Measurements from ENCODE around the gene MMP15.
"Not testable (repeated sequence)": the region's sequence is repeated elsewhere in the genome, so short reads cannot be mapped to it uniquely, and the experiment has no call there.

The MMP15 gene

DNA sequence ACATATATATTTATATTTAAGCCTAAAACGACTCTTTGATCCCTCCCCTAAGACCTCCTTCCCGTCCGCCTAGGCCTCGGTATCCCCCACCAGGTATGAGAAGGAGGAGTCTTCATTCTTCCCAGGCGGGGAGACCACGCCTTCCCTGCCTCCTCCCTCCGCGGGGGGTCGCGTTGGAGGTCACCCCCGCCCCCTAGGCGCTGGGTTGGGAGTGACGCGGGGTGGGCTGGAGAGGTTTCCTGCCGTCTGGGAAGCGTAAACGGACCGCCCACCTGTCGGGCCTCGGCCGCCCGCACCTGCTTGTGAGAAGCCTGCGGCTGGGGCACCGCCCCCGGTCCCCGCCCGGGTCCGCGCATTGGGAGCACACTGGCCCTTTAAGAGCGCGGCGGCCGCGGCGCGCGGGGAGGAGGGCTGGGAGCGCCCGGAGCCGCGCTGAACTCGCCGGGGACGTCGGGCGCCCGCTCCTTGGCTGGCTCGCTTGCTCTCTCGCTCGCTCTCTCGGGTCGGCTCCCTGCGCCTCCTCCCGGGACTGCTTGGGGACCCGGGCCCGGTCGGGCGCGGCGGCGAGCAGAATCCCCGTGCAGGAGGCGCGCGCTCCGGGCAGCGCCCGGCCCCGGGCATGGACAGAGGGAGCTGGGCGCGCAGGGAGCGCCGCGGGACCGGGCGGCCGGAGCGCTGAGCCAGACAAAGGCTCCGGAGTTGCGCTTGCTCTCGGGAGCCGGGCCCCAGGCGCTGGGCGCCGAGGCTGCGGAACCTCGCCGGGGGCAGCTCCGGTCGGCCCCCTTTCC lies at the start of gene MMP15:
Gene MMP15 (plus strand): TSS at position 404 of the 788 bp plus-strand sequence. CDS start 597 bp downstream, outside the sequence.
- DNase-seq (ENCODE audit: low read depth, low spot score): no peak

- DNase-seq (ENCODE audit: low read depth, low spot score): no peak
Observed at GRCh38 chr16:57976331-57976796, 49.2 kb upstream of the MMP15 start.

- no peak for DNase-seq (ENCODE audit: low read depth, low spot score)
Observed at GRCh38 chr16:57977418-57978069, 48.0 kb upstream of the MMP15 start.

DNA sequence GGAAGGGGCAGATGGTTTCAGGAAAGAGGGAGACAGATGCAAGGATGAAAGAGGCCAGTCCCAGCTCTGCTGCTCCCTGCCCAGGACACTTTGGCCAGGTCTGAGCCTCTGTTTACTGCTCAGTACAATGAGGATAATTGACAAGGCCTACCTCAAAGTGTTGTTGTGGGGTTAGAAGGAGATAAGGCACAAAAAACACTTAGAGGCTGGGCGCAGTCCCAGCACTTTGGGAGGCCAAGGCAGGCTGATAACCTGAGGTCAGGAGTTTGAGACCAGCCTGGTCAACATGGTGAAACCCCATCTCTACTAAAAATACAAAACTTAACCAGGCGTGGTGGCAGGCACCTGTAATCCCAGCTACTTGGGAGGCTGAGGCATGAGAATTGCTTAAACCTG lies 47.5 kb upstream of the MMP15 start:
- not testable (repeated sequence) for DNase-seq (ENCODE audit: low read depth, low spot score)

DNA sequence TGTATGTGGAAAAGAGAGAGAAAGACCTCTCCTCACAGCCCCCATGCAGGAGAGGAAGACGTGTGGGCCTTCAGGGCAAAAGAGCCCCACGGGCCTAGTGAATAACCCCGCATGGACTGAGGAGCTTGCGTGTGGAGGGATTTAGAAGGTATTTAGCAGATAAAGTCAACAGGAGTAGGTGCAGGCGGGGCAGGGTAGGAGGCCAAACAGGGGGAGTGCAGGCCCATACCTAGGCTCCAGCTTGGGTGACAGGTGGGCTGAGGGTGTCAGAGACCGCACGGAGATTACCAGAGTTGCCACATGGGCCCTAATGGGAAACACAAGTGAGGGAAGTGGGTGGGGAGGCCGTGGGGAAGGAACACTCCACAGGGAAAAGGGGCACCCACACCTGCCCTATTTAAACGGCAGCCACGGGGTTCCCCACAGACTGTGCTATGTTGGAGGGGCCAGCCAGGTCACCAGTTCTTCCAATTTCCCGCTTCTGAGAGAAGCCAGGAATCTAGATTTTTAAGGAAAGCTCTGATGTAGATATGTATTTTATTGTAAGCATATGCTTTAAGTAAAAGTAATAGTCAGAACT lies 46.5 kb upstream of the MMP15 start:
- no peak for DNase-seq (ENCODE audit: low read depth, low spot score)

GRCh38 chr16:57981636-57982035 lies 43.9 kb upstream of the MMP15 start:
- DNase-seq (ENCODE audit: low read depth, low spot score): no peak

DNA sequence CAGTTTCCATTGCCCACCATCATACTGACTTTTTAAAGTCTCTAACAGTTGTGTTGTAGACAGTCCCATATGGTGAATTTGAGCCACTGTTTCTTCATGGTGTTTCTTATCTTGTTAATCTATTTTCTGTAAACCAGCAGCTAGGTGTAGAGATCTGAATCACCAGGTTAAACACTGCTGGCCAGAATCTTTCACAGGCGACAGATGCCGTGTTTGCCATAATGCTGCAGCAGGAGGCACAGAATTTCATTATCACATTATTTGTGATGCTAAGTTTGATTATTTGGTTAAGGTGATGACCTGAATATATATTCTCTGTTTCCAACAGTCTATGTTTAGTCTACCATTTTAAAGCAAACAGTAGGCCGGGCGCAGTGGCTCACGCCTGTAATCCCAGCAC lies 43.2 kb upstream of the MMP15 start:
- no peak for DNase-seq (ENCODE audit: low read depth, low spot score)

DNA sequence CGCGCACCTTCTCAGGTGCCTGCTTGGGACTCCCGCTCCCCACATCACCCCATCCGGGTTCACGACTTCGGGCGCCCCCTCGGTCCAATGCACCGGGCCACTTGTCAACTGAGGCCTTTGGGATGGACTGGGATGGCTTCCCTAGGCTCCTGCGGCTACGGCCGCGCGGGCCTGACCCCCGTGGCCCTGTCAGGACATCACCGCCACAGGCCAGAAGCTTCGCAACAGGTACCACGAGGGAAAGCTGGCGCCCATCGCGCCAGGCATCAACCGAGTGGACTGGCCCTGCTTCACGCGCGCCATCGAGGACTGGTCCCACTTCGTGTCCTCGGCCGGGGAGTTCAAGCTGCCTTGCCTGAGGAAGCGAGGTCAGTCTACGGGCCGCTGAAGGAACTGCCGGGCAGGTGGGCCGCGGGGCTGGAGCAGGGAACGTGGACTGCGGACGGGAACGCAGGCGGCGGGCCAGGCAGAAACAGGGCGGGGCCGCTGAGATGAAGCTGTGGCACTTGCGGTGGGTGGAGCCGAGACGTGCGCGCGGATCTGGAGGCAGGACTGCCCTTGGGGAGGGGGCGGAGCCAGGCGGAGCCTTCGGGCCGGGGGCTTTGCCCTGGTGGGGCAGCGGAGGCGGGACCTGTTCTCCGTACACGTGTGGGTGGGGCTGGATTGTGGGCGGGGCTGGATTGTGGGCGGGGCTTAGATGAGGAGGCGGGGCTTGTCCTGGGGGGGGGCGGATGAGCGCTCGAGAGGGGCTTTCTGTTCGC lies 40.9 kb upstream of the MMP15 start:
- DNase-seq (ENCODE audit: low read depth, low spot score): no peak

- DNase-seq (ENCODE audit: low read depth, low spot score): no peak
Observed at GRCh38 chr16:57985204-57986181, 40.1 kb upstream of the MMP15 start.

DNA sequence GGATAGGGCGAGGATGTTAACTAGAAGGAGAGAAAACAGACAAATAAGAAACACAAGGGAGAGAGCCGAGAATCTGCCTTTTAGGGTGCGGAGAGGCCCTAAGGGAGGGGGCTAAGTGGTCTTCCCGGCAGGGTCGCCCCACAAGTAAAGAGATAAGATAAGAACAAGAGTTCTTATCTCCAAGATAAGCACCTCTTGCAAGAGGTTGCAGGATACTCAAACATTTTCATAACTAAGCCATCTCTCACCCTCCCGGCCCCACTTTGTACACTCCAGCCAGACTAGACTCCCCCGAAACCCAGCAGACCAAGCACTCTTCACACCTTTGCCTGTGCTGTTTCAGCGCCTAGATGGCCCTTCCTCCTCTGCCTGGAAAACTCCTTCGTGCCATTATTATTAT lies 39.4 kb upstream of the MMP15 start:
- no peak for DNase-seq (ENCODE audit: low read depth, low spot score)

DNA sequence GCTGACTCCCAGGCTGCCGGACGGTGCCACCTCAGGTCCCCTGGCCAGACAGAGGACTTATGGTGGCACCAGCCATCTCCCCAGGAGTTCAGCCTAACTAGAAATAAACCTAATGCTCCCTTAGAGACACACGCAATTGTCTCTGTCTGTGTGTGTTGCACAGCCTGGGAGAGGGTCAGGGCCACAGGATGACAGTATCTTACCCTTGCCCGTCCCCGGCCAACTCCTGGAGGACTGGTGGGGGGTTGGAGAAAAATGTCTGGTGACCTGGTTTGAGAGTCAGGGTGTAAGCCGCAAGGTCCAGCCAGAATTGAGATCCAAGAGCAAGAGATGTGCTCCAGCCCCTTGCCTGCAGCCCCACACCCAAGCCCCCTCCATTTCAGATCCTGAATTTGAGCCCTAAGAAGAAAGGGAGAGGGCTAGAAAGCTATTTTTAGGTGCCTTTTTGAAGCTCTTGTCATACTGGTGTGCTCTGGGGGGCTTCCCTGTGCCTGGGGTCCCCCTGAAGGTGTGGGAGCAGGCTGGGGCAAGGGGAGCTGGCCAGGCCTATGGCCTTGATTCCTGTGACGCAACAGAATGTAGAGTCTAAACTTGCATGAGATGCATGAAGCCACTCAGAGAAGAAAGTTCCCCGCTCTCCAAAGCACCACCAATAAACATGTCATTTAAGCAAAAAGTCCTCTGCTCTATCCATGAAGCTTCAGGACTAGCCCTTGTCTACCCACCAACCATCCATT lies 37.9 kb upstream of the MMP15 start:
- no peak for DNase-seq (ENCODE audit: low read depth, low spot score)

DNA sequence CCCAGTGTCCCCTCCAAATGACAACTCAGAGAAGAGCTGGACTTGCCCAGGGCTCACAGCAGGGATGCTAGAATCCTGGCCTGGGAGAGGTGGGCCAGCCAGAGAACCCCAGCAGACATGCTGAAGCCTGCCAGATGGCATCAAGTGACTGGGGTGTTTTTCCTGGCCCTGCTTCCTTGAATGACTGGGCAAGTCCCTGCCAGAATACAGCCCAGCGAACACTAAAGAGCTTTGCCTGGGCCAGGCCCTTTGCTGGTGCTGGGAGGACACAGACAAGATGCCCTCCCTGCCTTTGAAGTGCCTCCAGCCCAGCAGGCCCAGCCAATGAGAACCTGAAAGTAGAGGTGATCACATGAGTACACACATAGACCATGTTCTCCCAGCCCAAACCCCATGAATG lies 36.6 kb upstream of the MMP15 start:
- DNase-seq (ENCODE audit: low read depth, low spot score): no peak

GRCh38 chr16:57991551-57992059 lies 33.9 kb upstream of the MMP15 start:
- no peak for DNase-seq (ENCODE audit: low read depth, low spot score)

GRCh38 chr16:57992084-57992483 lies 33.5 kb upstream of the MMP15 start:
- no peak for DNase-seq (ENCODE audit: low read depth, low spot score)

- no peak for DNase-seq (ENCODE audit: low read depth, low spot score)
Observed at GRCh38 chr16:57993438-57993837, 32.1 kb upstream of the MMP15 start.

DNA sequence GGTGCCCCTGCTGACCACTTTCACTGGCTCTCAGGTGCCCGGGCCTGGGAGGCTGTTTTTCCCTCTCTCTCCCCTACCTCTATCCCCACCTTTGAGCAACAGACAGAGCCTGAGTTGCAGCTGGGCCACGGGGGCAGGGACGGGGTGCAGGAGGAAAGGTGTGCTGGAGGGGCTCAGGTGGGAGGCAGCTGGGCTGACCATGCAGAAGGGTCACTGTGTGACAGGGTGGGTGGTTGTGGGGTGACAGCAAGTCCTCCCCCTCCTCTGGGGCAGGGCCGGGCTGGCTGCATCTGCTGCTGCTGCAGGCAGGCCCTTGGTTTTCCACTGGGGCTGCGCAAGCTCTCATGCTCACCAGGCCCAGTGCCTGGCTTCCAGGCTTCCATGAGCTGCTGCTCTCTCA lies 31.7 kb upstream of the MMP15 start:
- DNase-seq (ENCODE audit: low read depth, low spot score): no peak

- DNase-seq (ENCODE audit: low read depth, low spot score): no peak
Observed at GRCh38 chr16:57994361-57994760, 31.2 kb upstream of the MMP15 start.

DNA sequence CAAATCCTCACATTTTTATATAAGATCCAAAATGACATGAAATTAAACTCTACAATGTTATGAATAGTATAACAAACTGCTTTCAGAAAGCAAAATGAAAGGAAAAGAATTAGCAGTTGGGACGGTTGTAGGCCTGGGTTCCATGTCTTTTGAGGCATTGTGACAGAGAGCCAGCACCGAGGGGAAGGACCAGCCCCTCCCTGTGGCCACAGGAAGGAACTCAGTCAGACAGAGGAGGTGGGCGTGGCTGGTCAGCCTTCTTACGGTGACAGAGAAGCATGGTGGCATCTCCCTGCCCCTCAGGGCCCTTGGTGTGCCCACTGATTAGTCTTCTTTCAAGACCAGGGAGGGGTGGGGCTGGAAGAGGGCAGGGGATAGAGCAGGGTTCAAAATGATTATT lies 30.8 kb upstream of the MMP15 start:
- DNase-seq (ENCODE audit: low read depth, low spot score): no peak

DNA sequence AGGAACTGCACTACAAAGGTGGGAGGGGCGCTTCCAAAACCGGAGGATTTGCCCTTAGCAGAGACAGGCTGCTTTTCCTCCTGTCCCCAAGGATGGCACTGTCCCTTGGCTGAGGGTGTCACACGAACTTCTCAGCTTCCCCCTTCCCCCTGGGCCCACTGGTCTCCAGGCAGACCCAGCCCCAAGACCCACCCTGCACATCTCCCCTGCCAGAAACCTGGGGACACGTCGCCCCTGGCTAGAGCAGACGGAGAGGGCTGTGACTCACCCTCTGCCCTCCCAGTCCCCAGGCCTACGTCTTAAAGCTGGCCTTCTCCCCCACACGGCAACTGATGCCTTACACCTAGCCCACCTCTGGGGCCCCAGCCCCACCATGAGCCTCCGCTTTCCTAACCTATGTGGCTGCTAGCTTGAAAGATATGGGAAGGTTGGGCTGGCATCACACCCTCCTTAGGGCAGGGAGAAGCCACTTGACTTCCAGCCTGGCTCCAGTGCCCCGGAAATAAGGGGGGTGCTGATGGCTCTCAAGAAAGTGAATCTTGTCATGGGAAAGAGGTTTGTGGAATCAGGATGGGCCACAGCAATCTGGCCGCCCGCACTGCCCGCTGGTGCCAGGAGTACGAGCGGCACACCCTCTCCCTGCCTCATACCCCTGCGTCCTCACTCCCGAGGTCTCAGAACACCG lies 29.7 kb upstream of the MMP15 start:
- no peak for DNase-seq (ENCODE audit: low read depth, low spot score)

Data from smooth muscle cell of the brain vasculature (primary cell).